Breast epithelium (tissue), 4 donors: Measurements from ENCODE around the gene TIAM2. TPM values are rescaled to one million over a fixed set of nuclear protein-coding genes. Genes with fewer than 3 reads are reported as not detected.

Source experiments
- DNase-seq, 2 donors: peaks; one replicate each; pipeline ENCODE4 v3.0.0-alpha.2; 2019; ENCODE audit warnings: low spot score in 2 of 2
- H3K27ac ChIP-seq, 2 donors: fragments of 200-600 bp; sonication (generic) in 1 of 2; one replicate each; pipeline ENCODE4 v1.5.1; 2016 to 2019; ENCODE audit warnings: mild to moderate bottlenecking in 1 of 2
- H3K27me3 ChIP-seq, 2 donors: fragments of 200-600 bp; sonication (generic) in 1 of 2; one replicate each; pipeline versions ENCODE4 v1.5.1 to v1.6.0; 2017 to 2019; ENCODE audit warnings: control low read depth in 1 of 2, mild to moderate bottlenecking in 1 of 2
- H3K36me3 ChIP-seq: fragments of 200-600 bp; one replicate; pipeline ENCODE4 v1.5.1; 2019
- H3K4me1 ChIP-seq, 2 donors: fragments of 200-600 bp; sonication (generic); one replicate each; pipeline ENCODE4 v1.5.1; 2016 to 2019; ENCODE audit warnings: control low read depth in 1 of 2
- H3K4me3 ChIP-seq, 3 donors: fragments of 200-600 bp; sonication (generic); 1 replicate in 2 of 3; 2 replicates in 1 of 3; pipeline ENCODE4 v1.5.1; 2016 to 2019; ENCODE audit warnings: mild to moderate bottlenecking in 3 of 3, moderate library complexity in 2 of 3
- H3K9me3 ChIP-seq, 2 donors: fragments of 200-600 bp; sonication (generic) in 1 of 2; one replicate each; pipeline ENCODE4 v1.5.1; 2016 to 2019; ENCODE audit warnings: control low read depth in 1 of 2
- CTCF ChIP-seq, 3 donors: fragments of 450-650 bp; IDR thresholded peaks; one replicate each; pipeline ENCODE4 v1.5.1; 2016 to 2017; ENCODE audit warnings: antibody characterized with exemption in 3 of 3, mild to moderate bottlenecking in 3 of 3, moderate library complexity in 3 of 3
- POLR2A ChIP-seq: fragments of 450-650 bp; IDR thresholded peaks from one replicate; pipeline ENCODE4 v1.6.1; 2016; ENCODE audit warnings: antibody characterized with exemption, mild to moderate bottlenecking, moderate library complexity
- POLR2AphosphoS5 ChIP-seq, 3 donors: sonication (generic); formaldehyde crosslinking; IDR thresholded peaks; one replicate each; pipeline ENCODE4 v1.6.1; 2017; ENCODE audit warnings: antibody characterized with exemption in 3 of 3
- intact Hi-C: fragments of 100-400 bp; cut with DNase I; formaldehyde crosslinking; loops from one replicate; pipeline ENCODE4 v1.15.1; 2023; ENCODE audit warnings: low total_unique reads
- total RNA-seq, 3 donors: library from RNA; depleted of rRNA; stranded (reverse); fragments of >200 nt; gene quantifications; one replicate each; pipeline ENCODE4 v1.1.0, GENCODE V29; 2016

The TIAM2 gene
- total RNA-seq, 3 donors from 2014 or later = 5.8 to 32.3 (median 12.8) TPM

GRCh38 chr6:155270561-155271091, 275.5 kb downstream of the TIAM2 start:
- H3K27me3 ChIP-seq = no peaks in the 10 kb centered on the region
- no peak for TF ChIP-seq POLR2A
- TF ChIP-seq CTCF (IDR thresholded peaks at IDR 0.05) = no peak
- TF ChIP-seq POLR2AphosphoS5 (IDR thresholded peaks at IDR 0.05) = no peak
- H3K4me1 ChIP-seq = no peaks in the 10 kb centered on the region
- DNase-seq = peak in 1 of 2 donors; percentile 58
- no peaks in the 10 kb centered on the region for H3K36me3 ChIP-seq
- intact Hi-C loops = no loop called here
- H3K27ac ChIP-seq = no peak overlapping the region
- no peaks in the 10 kb centered on the region for H3K9me3 ChIP-seq
- no peak overlapping the region for H3K4me3 ChIP-seq

- H3K9me3 ChIP-seq = no peaks in the 10 kb centered on the region
- H3K27me3 ChIP-seq = no peaks in the 10 kb centered on the region
- TF ChIP-seq POLR2A (no peak), POLR2AphosphoS5 (IDR thresholded peaks at IDR 0.05) (no peak), CTCF (IDR thresholded peaks at IDR 0.05) (no peak)
- DNase-seq = no peak
- no peaks in the 10 kb centered on the region for H3K36me3 ChIP-seq
- H3K4me1 ChIP-seq = no peaks in the 10 kb centered on the region
- H3K27ac ChIP-seq = no peak overlapping the region
- intact Hi-C loops = no loop called here
- no peak overlapping the region for H3K4me3 ChIP-seq
Measured at GRCh38 chr6:155271145-155271544, 276.0 kb downstream of the TIAM2 start.

GRCh38 chr6:155272353-155273232, 277.5 kb downstream of the TIAM2 start:
- H3K9me3 ChIP-seq = no peaks in the 10 kb centered on the region
- TF ChIP-seq POLR2AphosphoS5 (IDR thresholded peaks at IDR 0.05) (no peak), CTCF (IDR thresholded peaks at IDR 0.05) (no peak), POLR2A (no peak)
- H3K4me3 ChIP-seq = no peak overlapping the region
- intact Hi-C loops = no loop called here
- no peak for DNase-seq
- no peaks in the 10 kb centered on the region for H3K27me3 ChIP-seq
- peak overlapping the region; percentile 59 to 80 for H3K27ac ChIP-seq
- H3K36me3 ChIP-seq = no peaks in the 10 kb centered on the region
- no peaks in the 10 kb centered on the region for H3K4me1 ChIP-seq

GRCh38 chr6:155273431-155273830, 278.3 kb downstream of the TIAM2 start:
- intact Hi-C loops = no loop called here
- peak overlapping the region; percentile 59 to 80 for H3K27ac ChIP-seq

More at GRCh38 chr6:155273431-155273830, 278.3 kb downstream of the TIAM2 start:
- H3K36me3 ChIP-seq = no peaks in the 10 kb centered on the region
- DNase-seq = no peak
- H3K27me3 ChIP-seq = no peaks in the 10 kb centered on the region
- no peaks in the 10 kb centered on the region for H3K4me1 ChIP-seq
- no peak overlapping the region for H3K4me3 ChIP-seq
- TF ChIP-seq POLR2AphosphoS5 (IDR thresholded peaks at IDR 0.05) (no peak), POLR2A (no peak), CTCF (IDR thresholded peaks at IDR 0.05) (no peak)
- H3K9me3 ChIP-seq = no peaks in the 10 kb centered on the region
